Medulla oblongata (tissue), 1 donor: ENCODE measurements around the gene FKBP8.

Experiments used
- DNase-seq: peaks from one replicate; pipeline ENCODE4 v3.0.0-alpha.2; 2015; ENCODE audit errors: extremely low spot score

The FKBP8 gene

DNA sequence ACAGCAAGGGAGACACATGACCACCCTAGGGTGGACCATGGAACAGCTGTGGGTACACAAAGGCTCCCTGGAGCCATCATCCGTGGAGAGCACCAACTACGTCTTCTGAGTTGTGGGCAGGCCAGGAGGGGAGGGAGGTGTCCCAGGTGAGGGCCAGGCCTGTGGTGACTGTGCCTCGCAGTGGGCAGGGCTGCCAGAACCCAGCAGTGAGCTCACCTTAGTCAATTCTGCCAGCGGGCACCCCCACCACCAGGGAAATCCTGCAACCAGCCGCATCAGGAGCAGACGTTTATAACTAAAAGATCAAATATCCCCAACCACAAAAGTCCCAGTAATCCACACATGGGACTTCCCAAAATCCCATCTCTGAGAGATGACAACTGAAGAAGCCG lies 41.1 kb downstream of the FKBP8 start:
- DNase-seq: no peak

DNA sequence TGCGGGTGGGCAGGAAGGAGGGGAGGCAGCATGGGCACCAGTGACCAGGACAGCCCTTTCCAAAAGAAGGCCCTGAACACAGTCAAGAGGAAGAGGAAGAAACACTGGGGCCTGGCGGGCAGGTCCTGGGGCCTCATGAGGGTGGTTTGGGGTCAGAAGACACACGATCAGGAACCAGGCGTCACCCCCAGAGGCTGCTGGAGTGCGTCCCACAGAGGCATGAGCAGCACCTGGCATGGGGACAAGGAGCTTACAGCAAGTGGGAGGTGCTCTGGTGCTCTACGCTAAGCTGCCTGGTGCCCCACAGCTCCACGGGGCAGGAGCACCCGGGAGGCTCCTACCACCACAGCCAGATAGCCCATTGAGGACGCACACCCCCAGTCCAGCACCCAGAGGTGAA lies 41.5 kb downstream of the FKBP8 start:
- DNase-seq: peak; percentile 51

DNA sequence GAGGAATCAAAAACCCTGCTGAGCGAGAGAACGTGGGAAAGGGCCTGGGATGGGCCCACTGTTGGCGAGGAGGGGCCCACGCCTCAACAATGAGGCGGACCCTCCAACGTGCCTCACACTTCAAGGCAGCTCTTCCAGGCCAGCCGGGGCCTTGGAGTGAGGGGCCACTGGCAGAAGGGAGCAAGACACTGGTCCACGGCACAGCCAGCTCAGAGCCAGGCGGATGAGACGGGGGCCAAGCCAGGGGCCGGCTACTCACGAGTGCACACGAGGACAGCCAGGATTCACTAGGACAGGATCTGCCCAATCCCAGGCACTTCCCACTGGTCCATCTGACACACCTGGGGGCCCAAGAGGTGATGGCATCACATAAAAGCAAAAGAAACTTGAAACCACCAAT lies 42.0 kb downstream of the FKBP8 start:
- DNase-seq: no peak

DNA sequence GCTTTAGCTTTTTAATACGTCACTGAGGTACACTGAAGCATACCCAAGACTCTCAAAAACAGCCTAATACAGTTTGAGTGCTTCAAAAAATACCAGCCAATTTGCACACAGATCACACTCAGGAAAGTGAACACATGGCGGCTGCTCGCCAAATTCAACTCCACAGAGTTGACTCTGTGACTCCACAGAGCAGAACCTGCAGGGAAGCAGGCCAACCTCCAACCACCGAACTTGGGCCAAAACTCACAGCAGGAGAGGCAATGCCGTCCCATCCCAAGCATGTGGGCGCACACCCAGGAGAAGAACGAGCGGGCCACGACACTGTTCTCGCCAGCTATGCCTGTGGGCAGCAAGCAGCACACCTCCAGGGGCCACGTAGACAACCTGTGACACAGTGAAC lies 42.6 kb downstream of the FKBP8 start:
- no peak for DNase-seq

DNA sequence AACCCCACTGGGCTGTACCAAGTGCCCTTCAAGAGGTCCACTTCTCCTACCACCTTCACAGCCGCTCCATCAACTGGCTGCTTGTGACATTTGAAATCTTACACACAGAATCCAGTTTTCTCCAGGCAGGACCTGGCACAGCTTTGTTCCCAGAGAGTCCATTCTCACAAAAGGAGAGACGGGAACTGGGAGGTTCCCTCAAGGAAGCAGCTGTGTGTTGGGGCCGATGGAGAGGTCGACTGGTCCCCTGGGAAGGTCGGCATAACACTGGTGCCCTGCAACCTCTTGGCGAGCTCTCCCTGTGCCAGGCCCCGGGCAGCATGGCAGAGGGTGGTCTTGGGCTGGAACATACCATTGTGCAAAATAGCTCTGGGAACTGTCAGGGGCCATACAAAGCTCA lies 43.0 kb downstream of the FKBP8 start:
- DNase-seq: no peak

DNA sequence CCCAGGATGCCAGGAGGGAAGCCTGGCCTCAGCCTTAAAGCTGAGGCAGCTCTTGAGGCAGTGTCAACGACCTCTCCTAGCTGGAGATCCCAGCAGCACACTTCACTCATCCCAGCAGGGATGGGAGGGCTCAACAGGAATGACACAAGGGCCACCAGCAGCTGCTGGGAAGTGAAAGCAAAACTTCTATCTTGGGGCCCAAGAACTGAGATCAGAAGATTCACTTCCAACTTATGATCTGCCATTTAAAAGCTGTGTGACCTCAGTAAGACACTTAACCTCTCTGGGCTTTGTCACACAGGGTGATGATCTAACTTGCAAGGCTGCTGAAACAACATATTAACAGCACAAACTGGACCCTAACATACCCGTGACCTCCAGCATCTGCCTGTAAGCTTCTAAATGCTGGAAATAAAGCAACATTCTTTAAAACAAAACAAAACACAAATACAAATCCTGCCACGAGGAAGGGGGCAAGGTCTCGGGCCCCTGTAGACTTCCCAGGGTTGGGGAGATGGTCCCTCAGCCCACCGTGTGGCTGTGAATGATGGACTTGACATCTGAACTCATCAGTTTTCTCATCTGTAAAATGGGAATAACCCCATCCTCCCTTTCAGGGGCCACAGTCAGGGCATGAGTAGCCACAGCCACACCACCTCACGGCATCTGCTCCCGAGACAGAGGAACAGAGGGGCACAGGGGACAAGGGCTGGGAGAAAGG lies 44.2 kb downstream of the FKBP8 start:
- no peak for DNase-seq

DNA sequence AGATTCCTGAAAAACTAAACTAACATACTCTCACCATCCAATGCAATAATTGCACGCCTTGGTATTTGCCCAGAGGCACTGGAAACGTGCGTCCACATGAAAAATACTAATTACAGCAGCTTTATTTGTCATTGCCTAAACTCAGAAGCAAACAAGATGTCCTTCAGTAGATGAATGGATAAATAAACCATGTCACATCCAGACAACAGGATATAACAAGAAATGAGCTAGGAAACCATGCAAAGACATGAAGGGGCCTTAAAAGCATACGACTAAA lies 46.5 kb downstream of the FKBP8 start:
- DNase-seq: no peak

DNA sequence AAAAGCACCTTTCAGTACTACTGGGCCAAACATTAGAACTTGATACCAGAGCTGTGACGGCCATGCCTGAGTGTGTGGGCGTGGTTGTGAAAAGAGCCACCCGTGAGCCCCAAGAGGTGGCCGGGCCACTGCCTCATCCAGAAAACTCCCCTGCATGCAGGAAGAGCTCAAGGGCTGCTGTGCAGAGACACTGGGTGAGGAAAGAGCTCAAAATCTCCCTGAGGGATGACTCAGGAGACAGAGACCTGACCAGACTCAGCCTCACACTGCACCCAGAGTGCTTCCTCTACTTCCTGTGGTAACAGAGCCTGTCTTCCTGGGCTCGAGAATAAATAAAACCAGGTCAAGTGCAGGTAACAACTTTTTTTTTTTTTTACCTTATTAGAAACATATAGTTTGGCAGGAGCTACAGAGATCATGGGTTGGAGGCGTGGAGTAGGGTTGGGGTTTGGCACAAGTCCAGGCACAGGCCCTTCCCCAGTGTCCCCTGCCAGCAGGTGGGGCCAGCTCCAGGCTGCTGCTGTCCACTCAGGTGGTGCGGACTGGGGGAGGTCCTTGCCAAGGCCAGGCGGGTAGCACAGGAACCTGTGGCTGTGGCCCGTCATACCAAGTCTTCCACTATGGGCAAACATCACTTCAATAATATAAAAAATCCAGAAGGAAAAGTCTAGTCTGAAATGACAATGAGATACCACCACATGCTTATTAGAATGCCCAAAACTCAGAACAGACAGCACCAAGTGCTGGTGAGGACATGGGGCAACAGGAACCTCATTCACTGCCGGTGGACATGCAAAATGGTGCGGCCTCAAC lies 47.0 kb downstream of the FKBP8 start:
- DNase-seq: no peak

DNA sequence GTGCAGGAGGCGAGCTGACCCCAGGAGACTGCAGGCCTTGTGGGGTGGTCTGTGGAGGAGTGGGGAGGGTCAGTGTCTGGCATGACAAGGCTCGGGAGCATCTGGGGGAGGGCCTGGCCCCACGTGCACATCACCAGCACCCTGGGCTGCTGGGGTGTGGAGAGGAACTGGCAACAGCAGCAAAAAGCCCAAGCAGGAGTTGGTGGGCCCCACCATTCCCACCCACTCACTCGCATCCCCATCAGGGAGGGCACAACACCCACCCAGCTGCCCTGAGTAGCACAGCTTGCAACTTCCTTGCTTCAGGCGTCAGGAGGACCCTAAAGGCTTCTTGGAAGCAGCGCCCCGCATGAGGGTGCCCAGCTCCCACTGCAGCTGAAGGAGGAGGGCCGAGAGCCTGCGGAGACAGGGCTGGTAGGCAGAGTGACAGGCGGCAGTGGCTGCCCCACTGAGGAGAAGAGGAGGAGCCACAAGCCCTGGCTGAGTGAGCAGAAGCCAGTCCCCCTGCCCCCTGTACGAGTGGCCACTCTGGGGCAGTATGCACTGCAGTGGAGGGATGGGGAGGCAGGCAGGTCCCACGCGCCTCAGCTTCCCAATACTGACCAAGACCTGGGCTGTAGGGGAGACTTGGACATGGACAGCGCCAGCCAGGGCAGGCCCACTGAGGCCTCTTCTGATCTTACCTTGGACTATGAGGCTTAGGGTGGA lies 48.0 kb downstream of the FKBP8 start:
- no peak for DNase-seq

DNA sequence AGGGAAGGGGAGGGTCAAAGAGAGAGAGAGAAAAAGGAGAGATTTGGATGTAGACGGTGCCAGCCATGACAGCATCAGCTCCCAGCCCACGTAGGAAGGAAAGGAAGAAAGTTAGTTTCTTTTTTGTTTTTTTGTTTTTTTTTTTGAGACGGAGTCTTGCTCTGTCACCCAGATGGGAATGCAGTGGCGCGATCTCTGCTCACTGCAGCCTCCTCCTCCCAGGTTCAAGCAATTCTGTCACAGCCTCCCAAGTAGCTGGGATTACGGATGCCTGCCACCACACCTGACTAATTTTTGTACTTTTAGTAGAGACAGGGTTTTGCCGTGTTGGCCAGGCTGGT lies 49.1 kb downstream of the FKBP8 start:
- DNase-seq: no peak

DNA sequence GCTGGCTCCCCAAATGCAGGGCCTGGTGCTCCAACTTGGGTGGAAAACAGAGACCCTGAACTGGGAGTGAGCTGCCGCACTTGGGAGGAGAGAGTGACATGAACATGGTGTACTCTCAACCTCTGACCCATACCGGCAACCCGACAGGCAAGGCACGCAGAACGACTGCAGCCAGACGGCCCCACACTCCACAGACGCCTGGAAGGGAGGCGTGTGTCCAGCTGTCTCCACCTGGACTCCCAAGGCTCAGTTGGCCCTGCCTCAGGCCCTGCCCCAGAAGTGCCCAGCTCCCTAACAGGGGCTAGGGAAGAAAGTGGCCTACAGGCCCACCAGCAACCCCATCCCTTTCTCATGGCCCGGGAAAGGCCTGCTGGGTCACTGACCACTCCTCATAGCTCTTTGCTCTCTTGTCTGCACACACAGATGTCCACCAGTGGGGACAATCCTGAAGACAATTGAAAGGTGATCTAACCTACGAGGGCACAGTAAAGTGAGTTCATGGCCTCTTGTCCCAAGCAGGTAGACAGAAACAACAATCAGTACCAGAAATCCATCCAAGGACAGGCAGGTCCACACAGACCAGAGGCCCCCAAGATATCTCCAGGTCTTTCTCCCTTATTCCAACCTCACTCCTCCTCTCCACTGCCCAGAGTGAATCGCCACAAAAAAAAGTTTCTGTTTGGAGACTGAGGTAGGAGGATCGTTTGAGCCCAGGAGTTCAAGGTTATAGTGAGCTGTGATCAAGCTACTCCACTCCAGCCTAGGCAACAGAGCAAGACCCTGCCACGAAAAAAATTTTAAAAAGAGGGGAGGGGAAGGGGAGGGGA lies 49.7 kb downstream of the FKBP8 start:
- no peak for DNase-seq

DNA sequence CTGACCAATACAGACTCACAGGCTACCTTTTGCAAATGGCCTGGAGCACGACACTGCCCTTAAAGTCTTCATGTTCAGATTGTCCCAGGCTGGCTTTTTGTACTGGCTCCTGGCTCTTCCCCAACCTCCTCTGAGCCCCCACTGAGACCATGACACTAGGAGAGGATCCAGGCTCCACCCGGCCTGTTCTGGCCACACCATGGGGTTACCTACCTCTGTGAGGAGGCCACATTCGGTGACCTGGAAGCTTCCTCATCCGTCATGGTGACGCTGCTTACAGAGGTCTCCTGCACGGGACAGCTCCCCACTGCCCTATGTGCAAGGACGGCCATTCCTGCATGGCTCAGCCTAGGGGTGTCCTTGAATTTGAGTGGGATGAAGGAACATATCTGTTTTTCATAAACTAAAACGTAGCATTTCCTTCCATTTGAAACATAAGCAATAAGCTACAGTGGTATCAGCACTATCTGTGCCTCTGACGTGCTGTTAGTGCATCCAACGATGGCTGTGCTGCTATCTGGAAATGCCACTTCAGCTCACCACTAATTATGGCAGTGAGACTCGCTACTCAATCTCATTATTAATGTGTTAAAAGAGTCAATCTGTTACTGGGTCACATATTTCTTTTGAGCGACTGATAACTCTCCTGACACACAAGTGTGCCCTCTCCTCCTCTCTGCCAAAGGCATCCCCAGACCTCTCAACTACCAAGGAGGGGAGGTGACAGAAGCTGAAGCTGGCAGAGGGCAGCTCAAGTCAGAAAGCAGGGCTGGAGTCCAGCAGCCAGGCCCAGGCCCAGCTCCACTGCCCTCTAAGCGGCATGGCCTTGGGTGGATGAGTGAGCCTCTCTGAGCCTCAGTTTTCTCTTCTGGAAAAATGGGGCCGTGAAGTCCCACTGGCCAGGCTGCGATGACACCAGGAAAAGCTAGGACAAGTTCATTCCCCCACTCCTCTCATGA lies 51.1 kb downstream of the FKBP8 start:
- DNase-seq: no peak

DNA sequence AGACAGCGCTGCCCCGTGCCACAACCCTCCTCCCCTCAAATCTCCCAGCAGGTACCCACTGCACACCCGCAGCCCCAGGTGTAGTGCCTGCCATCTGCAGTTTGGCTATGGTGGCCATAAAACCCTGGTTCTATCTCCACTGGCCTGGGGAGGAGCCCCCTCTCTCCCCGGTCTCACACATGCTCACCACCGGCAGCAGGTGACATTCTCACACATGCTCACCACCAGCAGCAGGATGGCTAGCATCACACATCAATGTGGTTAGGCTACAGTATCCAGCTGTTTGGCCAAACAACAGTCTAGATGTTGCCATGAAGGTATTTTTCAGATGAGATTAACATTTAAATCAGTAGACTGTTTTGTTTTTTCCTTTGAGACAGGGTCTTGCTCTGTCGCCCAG lies 52.6 kb downstream of the FKBP8 start:
- DNase-seq: no peak

DNA sequence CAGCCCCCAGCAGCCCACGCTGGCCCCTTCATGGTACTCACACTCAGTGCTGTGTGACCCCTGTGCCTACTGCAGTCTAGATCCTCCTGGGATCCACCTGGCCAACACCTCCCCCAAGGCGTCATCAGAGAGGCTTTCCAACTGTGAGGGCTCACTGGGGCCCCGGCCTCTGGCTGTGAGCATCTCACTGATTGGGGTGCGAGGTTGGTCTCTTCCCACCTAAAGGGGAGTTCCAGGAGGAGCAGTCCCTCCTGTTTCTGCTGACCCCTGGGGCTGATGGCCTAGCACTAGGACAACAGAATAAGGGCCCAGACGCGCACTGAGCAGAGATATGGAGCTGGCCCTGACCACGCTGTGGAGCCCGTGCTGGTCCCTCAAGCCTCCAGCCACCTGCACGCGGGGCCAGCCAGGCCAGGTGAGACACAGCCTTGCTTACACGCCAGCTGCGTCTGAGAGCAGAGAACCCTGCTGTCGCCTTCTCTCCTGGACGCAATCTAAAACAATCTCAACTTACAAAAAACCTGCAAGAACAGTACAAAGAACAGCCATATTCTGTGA lies 53.7 kb downstream of the FKBP8 start:
- DNase-seq: no peak

DNA sequence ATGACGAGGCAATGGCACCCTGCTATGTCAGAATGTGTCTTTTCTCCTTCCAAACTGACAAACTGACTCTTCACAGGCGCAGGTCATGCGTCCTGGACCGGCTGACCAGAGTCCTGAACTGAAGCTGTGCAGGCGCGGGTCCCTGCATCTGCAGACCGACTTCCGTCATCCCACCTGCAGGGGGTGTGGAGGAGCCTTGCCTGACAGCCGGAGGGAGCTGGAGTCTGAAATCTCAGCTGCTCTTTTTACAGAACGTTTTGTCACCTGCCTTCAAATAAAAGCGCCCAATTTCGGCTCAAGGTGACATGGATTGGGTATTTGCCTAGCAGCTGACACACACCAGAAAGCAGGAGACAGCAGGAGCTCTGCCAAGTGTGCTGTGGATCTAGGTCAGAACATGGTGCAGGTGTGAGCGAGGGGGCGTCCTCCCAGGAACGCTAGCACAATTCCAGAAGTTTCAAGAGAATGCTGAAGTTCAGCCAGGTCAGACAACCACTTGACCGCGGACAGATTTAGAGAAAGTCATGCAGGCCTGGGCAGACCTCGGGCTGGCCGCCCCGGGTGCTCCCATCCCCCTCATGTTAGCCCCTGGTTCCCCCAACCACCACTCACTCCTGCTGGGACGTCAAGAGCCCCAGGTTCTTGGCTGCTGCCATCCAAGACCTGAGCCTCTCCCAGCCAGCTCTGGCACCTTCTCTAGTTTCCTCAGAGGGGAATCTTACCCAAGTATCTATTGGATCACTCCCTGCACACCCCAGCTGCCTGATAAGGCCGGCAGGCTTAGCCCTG lies 54.3 kb downstream of the FKBP8 start:
- DNase-seq: no peak

DNA sequence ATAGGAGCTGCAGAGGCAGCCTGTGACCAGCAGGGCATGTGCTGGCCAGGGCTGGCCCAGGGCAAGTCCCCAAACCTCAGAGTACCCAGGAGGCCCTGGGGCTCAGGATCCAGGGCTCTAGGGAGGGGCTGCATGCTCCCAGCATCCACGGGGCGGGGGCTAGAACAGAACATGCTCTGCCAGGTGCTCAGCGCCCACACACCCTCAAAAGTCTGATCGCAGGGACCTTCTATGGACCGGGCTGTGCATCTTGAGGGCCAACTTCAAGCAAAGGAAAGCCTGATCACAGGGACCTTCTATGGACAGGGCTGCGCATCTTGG lies 55.0 kb downstream of the FKBP8 start:
- no peak for DNase-seq

DNA sequence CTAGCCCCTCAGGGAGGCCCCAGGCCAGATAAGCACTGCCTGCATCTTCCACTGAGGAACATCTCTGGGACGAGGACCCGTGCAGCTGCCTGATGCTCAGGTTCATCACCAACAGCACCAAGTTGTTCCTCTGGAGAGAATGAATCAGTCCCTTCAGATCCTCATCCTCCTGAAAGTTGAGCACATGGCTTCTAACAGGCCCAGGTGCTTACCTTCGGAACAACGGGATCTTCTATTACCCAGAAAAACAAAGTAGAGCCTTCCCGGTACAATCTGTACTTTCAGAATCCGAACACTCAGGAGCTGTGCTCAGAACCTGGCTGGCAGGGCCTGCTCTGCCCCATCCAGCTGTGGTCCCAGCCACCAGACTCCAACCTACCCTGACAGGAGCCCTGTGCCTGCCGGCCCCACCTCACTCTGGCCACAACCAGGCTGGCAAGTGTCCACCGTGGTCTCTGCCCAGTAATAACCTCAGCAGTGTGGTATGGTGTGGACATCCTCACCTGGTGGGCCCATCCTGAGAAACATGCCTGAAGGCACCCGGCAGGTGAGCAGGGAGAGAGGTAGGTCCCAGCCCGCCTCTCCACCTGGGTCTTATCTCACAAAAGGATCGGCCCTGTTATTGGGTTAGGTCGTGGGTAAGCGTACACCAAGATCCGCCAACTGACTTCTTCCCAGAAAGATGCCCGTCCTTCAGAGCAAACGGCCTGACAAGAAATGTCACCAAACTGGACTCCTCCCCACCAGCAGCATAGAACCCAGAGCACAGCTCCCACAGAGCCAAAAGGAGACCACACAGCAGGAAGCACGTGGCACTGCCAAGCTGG lies 55.6 kb downstream of the FKBP8 start:
- DNase-seq: peak; percentile 40

DNA sequence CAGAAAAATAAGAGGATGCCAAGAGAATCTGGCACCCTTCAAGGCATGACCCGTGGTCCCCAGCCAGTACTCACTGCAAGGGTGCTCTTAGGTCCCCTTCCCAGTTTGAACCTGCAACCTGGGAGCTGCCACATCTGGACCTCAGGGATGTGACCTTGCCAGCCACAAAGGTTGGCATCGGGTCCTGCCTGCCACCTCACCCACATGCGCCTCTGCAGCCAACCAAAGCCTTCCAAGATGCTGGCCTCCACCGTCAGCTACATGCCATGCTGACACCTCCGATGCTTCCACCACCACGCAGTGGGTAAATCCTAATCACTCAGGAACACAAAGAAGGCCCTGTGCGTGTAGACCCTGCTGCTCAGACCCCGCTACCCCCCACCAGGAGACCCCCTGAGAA lies 56.6 kb downstream of the FKBP8 start:
- no peak for DNase-seq

DNA sequence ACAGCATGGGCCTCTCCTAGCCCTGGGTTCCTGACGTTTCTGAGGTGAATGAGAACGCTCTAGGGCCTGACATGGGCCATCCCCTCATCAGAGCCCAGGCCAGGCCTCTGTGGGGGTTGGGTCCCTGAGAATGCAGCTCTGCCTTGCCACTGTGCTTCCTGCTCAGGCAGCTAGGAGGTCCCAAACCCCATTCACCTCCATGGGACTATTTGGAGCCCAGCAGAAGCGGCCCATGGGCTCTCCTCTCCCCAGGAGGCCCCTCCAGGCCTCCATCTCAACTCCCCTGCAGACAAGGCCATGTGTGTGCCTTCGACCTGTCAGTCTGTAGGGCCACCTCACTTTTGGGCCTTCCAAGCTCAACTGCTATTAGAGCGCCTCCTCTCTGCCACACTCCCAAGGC lies 58.4 kb downstream of the FKBP8 start:
- no peak for DNase-seq
